GM12874 (cell line): Measurements from ENCODE around the gene TSPEAR.

ENCODE experiments used
- CTCF ChIP-seq: IDR thresholded peaks from 2 replicates; pipeline ENCODE4 v1.5.1; 2011; ENCODE audit warnings: low read depth, mild to moderate bottlenecking, control low read depth, low read length, moderate library complexity; ENCODE audit not compliant: insufficient read depth

TSPEAR gene

GRCh38 chr21:44521301-44521927, 190.0 kb downstream of the TSPEAR start:
- TF ChIP-seq CTCF = no peak

GRCh38 chr21:44520326-44521300, 190.8 kb downstream of the TSPEAR start:
- no peak for TF ChIP-seq CTCF

- TF ChIP-seq CTCF = no peak
These were observed 191.7 kb downstream of the TSPEAR start for GRCh38 chr21:44519346-44520325.

- no peak for TF ChIP-seq CTCF
These were observed 192.7 kb downstream of the TSPEAR start for GRCh38 chr21:44518686-44519085.

- TF ChIP-seq CTCF = no peak
These were observed 194.0 kb downstream of the TSPEAR start for GRCh38 chr21:44517175-44517899.

- no peak for TF ChIP-seq CTCF
These were observed 194.6 kb downstream of the TSPEAR start for GRCh38 chr21:44516828-44517174.

GRCh38 chr21:44516342-44516741, 195.0 kb downstream of the TSPEAR start:
- TF ChIP-seq CTCF = no peak
